B cell (primary cell): ENCODE measurements around the gene SLC6A12. TPM values are rescaled to one million over a fixed set of nuclear protein-coding genes. Genes with fewer than 3 reads are reported as not detected.

Source experiments
- ATAC-seq: fragments of 200-7000 bp; cut with Tn5 transposase; one replicate; pipeline ENCODE4 v1.10.0; 2021; ENCODE audit warnings: low read depth, mild to moderate bottlenecking, moderate number of reproducible peaks, moderate library complexity
- CTCF ChIA-PET: fragments of 350-600 bp; sonication (Branson Sonifier 250); formaldehyde crosslinking; loops from one replicate; lab custom pipeline; 2021; ENCODE audit warnings: antibody characterized with exemption, inconsistent platforms; lab: Charles Lee
- POLR2A ChIA-PET: fragments of 350-600 bp; sonication (Branson Sonifier 250); formaldehyde crosslinking; loops from one replicate; lab custom pipeline; 2021; ENCODE audit warnings: antibody characterized with exemption; lab: Charles Lee
- DNase-seq: peaks from one replicate; pipeline ENCODE4 v3.0.0; 2013
- H2AFZ ChIP-seq: 2 replicates; pipeline ENCODE4 v1.6.1; 2012; ENCODE audit warnings: mild to moderate bottlenecking, low read depth, low read length; ENCODE audit not compliant: insufficient read depth, poor library complexity, severe bottlenecking
- H3K27ac ChIP-seq, 2 donors: 1 replicate in 1 of 2; 2 replicates in 1 of 2; pipeline ENCODE4 v1.5.1; 2012 to 2013; ENCODE audit warnings: low read length in 2 of 2, mild to moderate bottlenecking in 2 of 2, moderate library complexity in 1 of 2
- H3K27me3 ChIP-seq, 4 experiments: fragments of 200-600 bp in 1 of 4; sonication (generic) in 1 of 4; replicated peaks in 1 of 4; 1 replicate in 2 of 4; 2 replicates in 2 of 4; pipeline versions ENCODE4 v1.6.1 to v1.7.0; 2013 to 2016; ENCODE audit warnings: low read length in 3 of 4, mild to moderate bottlenecking in 2 of 4, mixed read lengths in 1 of 4, moderate library complexity in 1 of 4; ENCODE audit not compliant: insufficient read depth in 4 of 4, control insufficient read depth in 3 of 4; ENCODE audit errors: control extremely low read depth in 1 of 4
- H3K36me3 ChIP-seq, 2 experiments: replicated peaks in 1 of 2; 1 replicate in 1 of 2; 2 replicates in 1 of 2; pipeline versions ENCODE4 v1.6.1 to v1.7.1; 2013; ENCODE audit warnings: low read length in 1 of 2; ENCODE audit not compliant: insufficient read depth in 2 of 2, control insufficient read depth in 1 of 2; ENCODE audit errors: control extremely low read depth in 1 of 2, extremely low read depth in 1 of 2
- H3K4me1 ChIP-seq, 2 donors: fragments of 200-600 bp in 1 of 2; sonication (generic) in 1 of 2; 1 replicate in 1 of 2; 2 replicates in 1 of 2; pipeline versions ENCODE4 v1.5.1 to v1.6.1; 2013 to 2017; ENCODE audit warnings: low read length in 2 of 2; ENCODE audit not compliant: control insufficient read depth in 2 of 2, insufficient read depth in 2 of 2
- H3K4me2 ChIP-seq: replicated peaks from 2 replicates; pipeline ENCODE3; 2012; ENCODE audit warnings: mild to moderate bottlenecking, low read depth, low read length; ENCODE audit not compliant: poor library complexity, severe bottlenecking
- H3K4me3 ChIP-seq, 5 experiments: fragments of 200-600 bp in 1 of 5; sonication (generic) in 1 of 5; 1 replicate in 3 of 5; 2 replicates in 2 of 5; pipeline versions ENCODE4 v1.5.1 to v1.7.0; 2011 to 2016; ENCODE audit warnings: low read length in 4 of 5, mild to moderate bottlenecking in 4 of 5, low read depth in 2 of 5, control low read depth in 1 of 5, moderate library complexity in 1 of 5; ENCODE audit not compliant: insufficient read depth in 1 of 5; ENCODE audit errors: control extremely low read depth in 1 of 5, extremely low read depth in 1 of 5
- H3K79me2 ChIP-seq: fragments of 200-600 bp; sonication (generic); one replicate; pipeline ENCODE4 v1.6.0; 2016; ENCODE audit warnings: low read length; ENCODE audit not compliant: control insufficient read depth, insufficient read depth
- H3K9ac ChIP-seq: fragments of 200-600 bp; sonication (generic); 2 replicates; pipeline ENCODE4 v1.6.1; 2017; ENCODE audit warnings: mild to moderate bottlenecking, low read length, moderate library complexity
- H3K9me3 ChIP-seq, 3 donors: one replicate each; pipeline versions ENCODE4 v1.6.1 to v1.7.1; 2013; ENCODE audit warnings: low read length in 2 of 3; ENCODE audit not compliant: control insufficient read depth in 2 of 3, insufficient read depth in 1 of 3; ENCODE audit errors: control extremely low read depth in 1 of 3
- H4K20me1 ChIP-seq: 2 replicates; pipeline ENCODE4 v1.6.0; 2012; ENCODE audit warnings: mild to moderate bottlenecking, low read length; ENCODE audit not compliant: insufficient read depth, control insufficient read depth, poor library complexity, severe bottlenecking
- H3K27ac Mint-ChIP-seq: one replicate; pipeline ENCODE4 v1.8.0; 2021; ENCODE audit warnings: mixed read lengths
- H3K27me3 Mint-ChIP-seq: one replicate; pipeline ENCODE4 v1.8.0; 2021; ENCODE audit warnings: mixed read lengths
- H3K4me1 Mint-ChIP-seq: one replicate; pipeline ENCODE4 v1.8.0; 2021; ENCODE audit warnings: mixed read lengths
- H3K4me3 Mint-ChIP-seq: one replicate; pipeline ENCODE4 v1.8.0; 2021; ENCODE audit warnings: mixed read lengths
- H3K9me3 Mint-ChIP-seq: one replicate; pipeline ENCODE4 v1.8.0; 2022; ENCODE audit warnings: mixed read lengths; ENCODE audit not compliant: insufficient read depth
- CTCF ChIP-seq: fragments of 200-600 bp; IDR thresholded peaks from one replicate; pipeline ENCODE4 v1.8.0; 2022; ENCODE audit warnings: antibody characterized with exemption, mild to moderate bottlenecking
- EZH2 ChIP-seq: IDR thresholded peaks from 2 replicates; pipeline ENCODE4 v1.6.1; 2012; ENCODE audit warnings: borderline replicate concordance, low read depth, mild to moderate bottlenecking, moderate library complexity, low read length; ENCODE audit not compliant: insufficient read depth, poor library complexity, severe bottlenecking
- WGBS: methylation state at CpG from one replicate; pipeline ENCODE4 v1.1.5; 2013; ENCODE audit warnings: missing lambda C conversion rate; ENCODE audit not compliant: insufficient coverage; 5-methylcytosine and 5-hydroxymethylcytosine counted together
- intact Hi-C: fragments of 100-400 bp; cut with micrococcal nuclease; formaldehyde crosslinking; loops from one replicate; pipeline ENCODE4 v1.10.0; 2022
- polyA plus RNA-seq: library from polyadenylated mRNA; depleted of rRNA; stranded (reverse); fragments of >200 nt; gene quantifications from 2 replicates; pipeline ENCODE4 v1.2.3, GENCODE V29; 2012
- total RNA-seq, 2 donors: library from RNA; stranded (reverse); fragments of 120-200 nt in 1 of 2; gene quantifications; 1 replicate in 1 of 2; 2 replicates in 1 of 2; pipeline versions ENCODE4 v1.2.3 to v1.2.4, GENCODE V29; 2013 to 2022

Gene SLC6A12
- total and polyA plus RNA-seq, 2 donors (not counting 1 experiment from before 2014, with no cell fraction given), result 0.06 TPM; not detected in 1

DNA sequence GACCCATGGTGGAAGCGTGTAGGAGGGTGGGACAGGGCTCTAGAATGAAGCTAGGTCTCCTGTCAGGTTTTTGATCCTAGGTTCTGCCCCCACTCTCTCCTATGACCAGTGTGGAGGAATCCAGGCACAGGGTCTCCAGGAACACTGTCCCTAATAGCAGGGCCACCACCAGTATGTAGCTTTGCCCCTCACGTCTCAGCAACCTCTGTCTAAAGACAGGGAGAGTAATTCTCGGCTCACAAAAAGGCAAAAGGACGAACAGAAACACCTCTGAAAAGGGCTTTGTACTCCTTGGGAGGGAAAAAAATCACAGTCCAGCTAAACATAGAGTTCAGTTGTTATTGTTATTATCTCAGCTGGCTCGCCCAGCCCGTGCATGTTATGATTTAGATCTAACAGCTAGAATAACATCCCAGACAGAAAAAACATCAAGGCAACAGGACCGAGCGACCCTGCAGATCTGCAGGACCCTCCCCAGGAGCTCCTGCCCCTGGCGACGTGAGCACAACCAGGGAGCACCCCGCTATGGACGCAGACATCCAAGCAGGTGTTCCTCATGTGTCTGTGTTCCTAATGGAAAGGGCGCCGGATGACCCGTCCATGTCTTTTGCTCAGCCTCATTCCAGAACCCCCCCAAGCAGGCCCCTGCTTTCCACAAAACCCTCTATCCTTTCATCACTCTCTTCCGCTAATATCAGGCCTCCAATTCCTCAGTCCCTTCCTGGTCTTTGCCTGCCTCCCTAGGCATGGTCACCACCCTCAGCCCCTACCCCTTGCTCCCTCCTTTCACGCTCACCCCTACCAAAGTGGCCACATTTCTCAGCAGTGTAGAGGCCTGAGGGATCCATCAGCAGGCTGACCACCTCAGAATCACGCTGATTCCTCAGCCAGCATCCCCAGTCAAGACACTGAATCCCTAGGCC is 14.2 kb upstream of the SLC6A12 start:
- no peak for TF ChIP-seq CTCF
- no peak for TF ChIP-seq EZH2
- Histone ChIP-seq H4K20me1 (no peaks in the 10 kb centered on the region), H3K4me2 (no peak overlapping the region), H3K9me3 (no peaks in the 10 kb centered on the region), H3K27ac (no peak overlapping the region), H3K36me3 (no peaks in the 10 kb centered on the region), H3K4me3 (no peak overlapping the region), H3K27me3 (no peaks in the 10 kb centered on the region), H3K79me2 (no peaks in the 10 kb centered on the region), H2AFZ (no peak overlapping the region), H3K9ac (no peak overlapping the region), H3K4me1 (no peaks in the 10 kb centered on the region)
- H3K9me3 Mint-ChIP-seq, result no peaks in the 10 kb centered on the region
- no peak overlapping the region for H3K27ac Mint-ChIP-seq
- no peak overlapping the region for H3K4me3 Mint-ChIP-seq
- ChIA-PET POLR2A (no interaction called here), CTCF (no interaction called here)
- ATAC-seq (no peak), DNase-seq (no peak)
- no peaks in the 10 kb centered on the region for H3K4me1 Mint-ChIP-seq
- peaks cover 27% of the 10 kb centered on the region for H3K27me3 Mint-ChIP-seq
- intact Hi-C loops, result no loop called here
- WGBS, result 88% methylated on average over 15 of the region's 18 CpGs

- Histone ChIP-seq H2AFZ (no peak overlapping the region), H3K27me3 (no peaks in the 10 kb centered on the region), H3K4me3 (no peak overlapping the region), H3K36me3 (no peaks in the 10 kb centered on the region), H3K9ac (no peak overlapping the region), H3K4me2 (no peak overlapping the region), H3K27ac (no peak overlapping the region), H4K20me1 (no peaks in the 10 kb centered on the region), H3K79me2 (no peaks in the 10 kb centered on the region), H3K9me3 (no peaks in the 10 kb centered on the region), H3K4me1 (no peaks in the 10 kb centered on the region)
- H3K4me3 Mint-ChIP-seq, result no peak overlapping the region
- DNase-seq (no peak), ATAC-seq (no peak)
- H3K4me1 Mint-ChIP-seq, result no peaks in the 10 kb centered on the region
- peaks cover 28% of the 10 kb centered on the region for H3K27me3 Mint-ChIP-seq
- intact Hi-C loops, result no loop called here
- CTCF ChIA-PET, result no interaction called here
- no peaks in the 10 kb centered on the region for H3K9me3 Mint-ChIP-seq
- TF ChIP-seq CTCF (no peak), EZH2 (no peak)
- POLR2A ChIA-PET, result no interaction called here
- 61% methylated on average over 4 of the region's 7 CpGs for WGBS
- no peak overlapping the region for H3K27ac Mint-ChIP-seq
These were observed 13.4 kb upstream of the SLC6A12 start for GRCh38 chr12:227286-227915.
